Measurements from ENCODE around the gene DSG2.
A peak's percentile ranks its signal among the peaks of the same experiment; 100 is the strongest.

The DSG2 gene

DNA sequence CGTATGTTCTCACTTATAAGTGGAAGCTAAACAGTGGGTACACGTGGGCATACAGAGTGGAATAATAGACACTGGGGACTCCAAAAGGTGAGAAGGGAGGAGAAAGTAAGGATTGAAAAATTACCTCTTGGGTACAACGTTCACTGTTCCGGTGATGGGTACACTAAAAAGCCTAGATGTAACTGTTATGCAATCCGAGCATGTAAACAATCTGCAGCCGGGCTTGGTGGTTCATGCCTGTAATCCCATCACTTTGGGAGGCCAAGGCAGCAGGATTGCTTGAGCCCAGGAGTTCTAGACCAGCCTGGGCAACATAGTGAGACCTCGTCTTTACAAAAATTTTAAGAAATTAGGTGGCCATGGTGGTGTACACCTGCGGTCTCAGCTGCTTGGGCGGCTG is 60.6 kb downstream of the DSG2 start:
- no peak for DNase-seq

DNA sequence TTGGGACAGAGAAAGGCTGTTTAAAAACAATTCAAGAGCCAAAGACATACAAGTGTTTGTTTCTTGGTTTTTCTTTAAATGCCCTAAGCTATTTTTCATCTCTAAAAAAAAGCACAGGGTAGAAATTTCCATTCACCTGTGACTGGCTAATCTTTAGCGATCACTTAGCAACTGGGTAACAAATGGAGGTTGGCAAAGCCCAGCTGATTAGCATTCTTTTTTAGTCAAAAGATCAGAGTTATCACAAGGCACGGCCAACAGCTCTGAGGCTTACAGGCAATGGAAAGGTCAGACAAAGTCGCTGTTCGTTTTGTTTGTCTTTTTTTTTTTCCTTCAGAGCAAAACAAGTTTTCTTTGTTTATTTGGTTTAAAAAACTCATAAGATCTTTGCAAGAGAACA is 64.7 kb downstream of the DSG2 start:
- no peak for DNase-seq

DNA sequence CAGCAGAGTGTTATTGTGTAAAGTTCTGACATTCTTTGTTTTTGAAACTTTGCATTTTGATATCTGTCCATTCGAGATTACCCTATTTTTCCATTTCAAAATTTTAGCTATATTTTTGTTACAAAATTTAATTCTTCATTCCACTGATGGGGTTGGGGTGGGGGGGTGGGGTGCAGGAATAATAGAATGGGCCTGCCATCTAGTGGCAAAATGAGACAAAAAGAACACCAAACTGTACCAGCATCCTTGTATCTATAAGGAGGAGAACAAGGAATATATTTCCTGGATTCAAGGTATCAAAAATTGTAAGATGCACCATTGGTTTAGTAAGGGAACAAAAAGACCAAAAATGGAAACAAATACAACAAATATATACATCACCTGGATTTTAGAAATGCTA is 65.8 kb downstream of the DSG2 start:
- DNase-seq, result no peak

DNA sequence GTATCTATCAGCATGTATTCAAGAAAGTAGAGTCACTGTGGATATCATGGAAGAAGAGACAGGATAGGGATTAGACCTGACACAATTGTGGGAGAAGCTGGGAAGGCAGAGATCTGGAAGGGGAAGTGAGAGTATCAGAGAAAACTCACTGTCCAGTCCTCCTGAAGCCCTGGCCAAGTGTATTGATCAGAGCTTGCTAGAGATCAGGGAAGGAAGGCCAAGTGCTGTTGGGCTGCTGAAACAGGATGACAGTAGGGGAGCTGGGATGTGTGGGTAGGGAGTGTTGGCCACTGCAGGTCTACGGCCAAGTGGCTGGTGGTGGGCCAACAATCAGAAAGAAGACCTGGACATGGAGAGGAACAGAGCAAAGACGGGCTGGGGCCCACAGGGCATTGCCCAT is 67.4 kb downstream of the DSG2 start:
- DNase-seq, result no peak

DNA sequence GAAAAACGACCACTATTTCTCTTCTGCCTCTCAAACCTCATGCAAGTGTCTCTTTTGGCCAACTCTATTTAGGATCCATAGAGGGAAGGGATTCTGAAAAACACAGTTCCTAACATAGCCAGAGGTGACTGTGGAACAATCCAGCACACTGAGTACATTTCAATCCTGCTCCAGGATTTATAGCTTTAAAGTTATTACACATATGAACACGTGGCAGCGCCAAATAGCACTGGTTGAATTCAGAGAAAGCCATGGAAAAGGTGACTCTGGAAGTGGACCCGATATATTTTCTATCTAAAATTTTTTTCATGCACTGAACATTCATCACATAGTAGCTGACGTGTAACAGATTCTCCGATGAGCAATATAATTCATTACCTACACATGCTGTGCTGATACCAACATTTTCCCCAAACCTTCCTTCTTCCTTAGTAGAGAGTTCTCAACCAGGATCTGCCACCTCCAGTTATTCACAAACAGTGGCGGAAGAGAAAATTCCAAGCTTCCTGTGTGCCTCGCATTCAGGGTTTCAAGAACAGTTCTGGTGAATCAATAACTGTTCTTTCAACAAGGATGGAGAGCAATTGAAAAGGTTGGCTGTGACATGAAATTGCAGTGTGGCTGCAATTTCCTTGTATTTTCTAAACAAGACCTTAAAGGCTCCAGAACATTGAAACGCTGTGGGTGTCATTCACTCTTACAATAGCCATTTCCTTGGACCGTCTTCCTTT is 68.0 kb downstream of the DSG2 start:
- DNase-seq, result no peak

DNA sequence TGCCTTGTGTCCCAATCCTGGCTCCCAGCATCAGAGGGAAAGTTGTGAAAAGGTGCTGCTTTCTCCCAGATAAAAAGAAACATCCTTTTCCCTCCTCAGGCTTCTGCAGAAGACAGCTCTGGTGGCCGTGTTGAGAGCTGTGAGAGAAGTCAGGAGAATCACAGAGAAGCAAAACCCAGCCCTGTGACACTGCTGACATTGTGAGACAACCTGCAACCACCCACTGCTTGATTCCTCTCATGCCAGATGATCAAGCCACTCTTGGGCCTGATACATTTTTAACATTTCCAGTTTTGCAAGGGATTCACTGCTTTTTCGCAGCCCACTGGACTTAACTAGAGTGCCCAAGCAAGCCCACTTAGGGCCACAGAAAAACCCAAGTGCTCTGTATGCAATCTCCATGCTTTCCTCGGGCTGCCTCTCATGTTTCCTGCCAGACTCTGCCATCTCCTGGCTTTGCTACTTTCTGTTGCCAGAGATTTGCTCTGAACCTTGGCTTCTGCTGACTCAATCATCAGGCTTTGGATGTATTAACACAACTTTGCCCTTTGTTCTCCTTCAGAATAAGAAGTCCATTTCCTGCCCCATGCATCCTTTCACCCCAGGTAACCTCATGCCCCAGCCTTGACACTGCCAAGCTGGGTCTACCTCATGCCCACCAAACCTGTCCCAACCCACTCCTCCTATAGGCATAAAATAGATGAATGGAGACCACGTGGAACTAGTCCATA is 68.8 kb downstream of the DSG2 start:
- no peak for DNase-seq

DNA sequence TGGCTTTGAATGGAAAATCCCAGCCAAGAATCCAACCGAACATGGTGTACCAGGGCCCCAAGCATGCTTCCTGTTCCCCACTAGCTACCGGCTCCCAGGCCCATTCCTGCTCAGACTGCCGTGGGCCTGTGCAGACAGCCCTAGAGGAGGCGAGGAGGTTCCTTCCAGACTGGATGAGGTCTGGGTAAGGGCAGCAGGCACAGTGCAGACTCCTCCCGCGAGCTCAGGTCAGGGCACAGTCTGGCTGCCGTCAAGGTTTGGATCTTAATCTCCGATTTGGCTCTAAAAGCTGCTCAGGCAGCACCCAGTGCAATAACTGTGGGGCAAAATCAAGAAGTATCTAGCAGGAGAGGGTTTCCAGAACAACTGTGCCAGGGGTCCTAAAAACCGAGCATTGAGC is 74.4 kb downstream of the DSG2 start:
- no peak for DNase-seq

DNA sequence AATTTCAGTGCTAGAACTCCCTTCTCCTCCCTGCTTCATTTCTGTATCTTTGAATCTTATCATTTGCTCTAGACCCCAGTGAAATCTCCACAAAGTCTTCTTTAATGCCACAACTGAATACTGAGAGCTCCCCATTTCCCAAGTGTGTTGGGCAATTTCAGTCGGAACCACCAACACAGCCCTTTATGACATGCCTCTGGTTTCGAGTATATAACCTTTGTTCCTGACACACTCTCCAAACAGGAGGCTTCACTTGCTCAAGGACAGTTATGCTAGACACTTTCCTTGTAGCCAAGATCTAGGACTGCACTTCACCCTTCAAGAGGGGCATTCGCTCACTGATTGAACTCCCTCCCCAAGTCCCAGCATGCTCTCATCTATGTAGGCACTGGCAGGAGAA is 75.1 kb downstream of the DSG2 start:
- DNase-seq, result no peak

DNA sequence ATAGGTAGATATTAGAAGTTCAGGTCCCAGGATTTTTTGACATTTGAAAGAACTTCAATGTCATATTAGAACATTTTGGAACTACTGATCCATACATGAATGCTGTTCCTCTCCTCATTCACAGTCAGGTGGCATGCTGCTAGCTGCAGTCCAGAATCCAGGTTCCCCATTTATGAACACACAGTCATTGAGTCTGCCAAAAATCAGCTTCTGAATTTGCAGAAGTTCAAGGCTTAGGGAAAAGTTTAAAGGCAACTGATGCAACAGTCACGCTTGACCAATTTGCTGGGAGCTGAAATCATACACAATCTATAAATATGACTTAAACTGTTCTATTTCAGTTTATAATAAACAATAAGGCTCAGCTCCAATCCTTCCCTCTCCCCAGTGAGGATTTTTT is 76.4 kb downstream of the DSG2 start:
- no peak for DNase-seq

DNA sequence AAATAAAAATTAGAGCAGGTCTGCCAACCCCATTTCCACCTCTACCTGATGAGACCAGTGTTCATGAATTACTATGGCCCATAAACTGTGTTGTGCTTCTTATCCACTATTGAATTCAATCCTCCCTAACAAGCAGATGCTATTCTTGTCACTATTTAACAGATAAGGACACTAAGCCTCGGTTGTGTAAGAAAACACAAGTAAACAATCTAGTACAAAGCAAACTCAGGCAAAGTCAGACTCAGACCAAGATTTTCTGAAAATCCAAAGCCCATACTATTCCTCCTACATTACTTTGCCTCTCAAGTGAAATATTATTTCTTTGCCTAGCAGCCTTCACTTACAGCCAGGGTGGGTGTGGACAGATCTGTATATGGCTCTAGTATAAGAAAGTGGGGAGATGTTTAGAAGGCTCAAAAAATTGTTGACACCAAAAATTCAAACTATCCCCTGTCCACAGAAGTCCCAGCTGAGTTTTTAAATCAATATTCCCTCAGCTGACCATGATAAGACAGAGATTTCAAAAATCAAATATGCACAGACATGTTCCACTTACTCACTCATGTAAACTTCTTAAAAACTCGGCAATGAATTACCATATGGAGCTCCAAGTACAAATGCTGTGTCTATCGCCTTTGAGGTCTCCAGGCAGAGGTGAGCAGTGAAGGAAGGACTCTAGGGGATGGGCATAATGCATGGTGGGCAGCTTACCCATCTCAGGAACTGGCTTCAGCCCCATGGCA is 77.7 kb downstream of the DSG2 start:
- no peak for DNase-seq

DNA sequence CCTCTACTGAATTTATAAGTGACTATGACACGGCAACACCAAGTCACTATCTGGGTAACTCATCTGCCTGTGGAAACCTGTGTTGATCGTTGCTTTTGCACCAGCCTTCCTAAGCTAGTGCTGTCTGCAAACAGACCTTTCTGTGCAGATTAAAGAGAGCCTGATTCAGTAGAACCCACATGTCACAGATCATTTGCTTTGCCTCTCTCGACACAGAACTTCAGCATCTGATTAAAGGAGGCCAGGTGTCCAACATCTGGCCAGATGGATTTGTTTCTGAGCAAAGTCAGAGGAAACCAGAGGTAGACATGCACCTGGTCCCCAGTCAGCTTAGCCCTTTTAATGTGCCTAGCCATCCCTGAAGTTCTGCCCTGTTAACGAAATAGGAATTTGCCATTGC is 78.7 kb downstream of the DSG2 start:
- no peak for DNase-seq

DNA sequence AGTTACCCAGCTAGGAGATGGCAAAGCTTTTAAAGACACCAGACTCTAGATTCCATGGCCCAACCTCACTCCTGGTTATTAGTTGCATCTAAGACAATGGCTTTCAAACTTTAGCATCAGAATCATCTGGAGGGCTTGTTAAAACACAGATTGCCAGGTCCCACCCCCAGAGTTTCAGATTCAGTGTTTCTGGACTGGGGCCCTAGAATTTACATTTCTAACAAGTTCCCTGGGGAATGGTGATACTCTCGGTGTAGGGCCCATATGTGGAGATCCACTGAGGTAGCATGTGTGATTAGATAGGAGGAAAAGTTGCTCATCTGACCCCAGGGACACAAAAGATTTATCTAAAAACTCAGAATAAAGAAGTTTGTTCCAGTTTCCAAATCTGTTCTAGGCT is 79.2 kb downstream of the DSG2 start:
- DNase-seq, result no peak

DNA sequence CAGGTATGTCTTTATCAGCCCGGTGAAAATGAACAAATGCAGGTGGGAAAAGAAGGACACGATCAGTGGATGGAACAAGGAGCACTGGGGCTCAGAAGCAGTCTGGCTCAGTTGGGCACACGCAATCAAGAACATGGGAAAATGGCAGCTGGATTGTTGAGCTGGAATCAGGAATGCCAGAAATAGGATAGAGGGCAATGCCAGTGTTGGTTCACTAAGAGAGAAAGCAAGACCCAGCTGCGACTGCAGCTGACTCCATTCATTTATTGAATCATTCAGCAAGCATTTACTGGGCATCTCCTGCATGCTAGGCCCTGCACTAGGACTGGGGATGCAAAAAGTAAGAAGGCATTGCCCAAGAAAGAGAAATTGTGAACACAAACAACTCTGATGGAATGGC is 80.1 kb downstream of the DSG2 start:
- DNase-seq, result no peak

DNA sequence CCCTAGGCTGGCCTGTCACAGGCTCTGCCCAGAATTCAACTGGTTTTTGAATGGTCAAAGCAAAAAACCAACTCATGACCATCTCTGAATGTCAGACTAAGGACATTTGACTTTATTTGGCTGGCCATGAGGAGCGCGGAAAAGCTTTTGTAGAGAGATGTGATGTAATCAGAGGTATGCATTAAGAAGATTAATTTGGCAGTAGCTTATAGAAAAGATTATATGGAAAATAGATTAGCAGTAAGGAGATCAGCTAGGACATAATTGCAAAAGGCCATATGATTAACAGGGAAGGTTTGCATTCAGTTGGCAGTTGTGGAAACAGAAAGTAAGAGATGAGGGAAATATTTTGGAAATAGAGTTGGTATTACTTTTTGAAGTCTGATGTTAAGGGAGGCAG is 81.4 kb downstream of the DSG2 start:
- DNase-seq, result no peak

DNA sequence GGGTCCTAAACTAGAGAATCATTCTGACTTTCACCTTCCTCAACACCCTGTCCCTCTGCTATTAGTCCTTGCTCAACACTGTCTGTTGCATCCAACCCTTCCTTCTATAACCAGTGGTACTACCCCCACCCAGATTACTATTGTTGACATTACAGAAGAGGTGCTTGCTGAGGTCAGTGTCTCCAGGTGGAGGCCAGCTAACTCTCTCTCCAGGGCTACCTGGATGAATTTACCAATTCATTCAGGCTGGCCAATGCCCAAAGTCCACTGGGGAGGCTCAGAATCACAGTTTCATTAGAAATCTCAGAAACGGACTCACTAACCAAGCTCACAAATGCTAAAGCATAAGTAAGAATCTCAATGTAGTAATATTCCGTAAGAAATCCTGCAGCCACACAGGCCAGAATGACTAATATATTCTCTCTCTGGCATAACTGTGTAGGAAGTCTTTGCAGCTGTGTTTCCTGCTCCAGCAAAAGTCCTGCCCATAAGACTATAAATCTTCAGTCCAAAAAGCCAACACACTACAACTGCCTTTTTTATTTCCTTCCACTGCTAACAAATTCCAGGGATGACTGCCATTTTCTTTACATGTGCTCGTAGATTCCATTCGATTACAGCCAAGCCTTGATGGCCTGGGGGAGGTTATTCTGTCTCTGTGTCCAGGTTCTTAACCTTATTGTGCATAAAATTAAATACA is 83.7 kb downstream of the DSG2 start:
- peak; percentile 83 for DNase-seq

DNA sequence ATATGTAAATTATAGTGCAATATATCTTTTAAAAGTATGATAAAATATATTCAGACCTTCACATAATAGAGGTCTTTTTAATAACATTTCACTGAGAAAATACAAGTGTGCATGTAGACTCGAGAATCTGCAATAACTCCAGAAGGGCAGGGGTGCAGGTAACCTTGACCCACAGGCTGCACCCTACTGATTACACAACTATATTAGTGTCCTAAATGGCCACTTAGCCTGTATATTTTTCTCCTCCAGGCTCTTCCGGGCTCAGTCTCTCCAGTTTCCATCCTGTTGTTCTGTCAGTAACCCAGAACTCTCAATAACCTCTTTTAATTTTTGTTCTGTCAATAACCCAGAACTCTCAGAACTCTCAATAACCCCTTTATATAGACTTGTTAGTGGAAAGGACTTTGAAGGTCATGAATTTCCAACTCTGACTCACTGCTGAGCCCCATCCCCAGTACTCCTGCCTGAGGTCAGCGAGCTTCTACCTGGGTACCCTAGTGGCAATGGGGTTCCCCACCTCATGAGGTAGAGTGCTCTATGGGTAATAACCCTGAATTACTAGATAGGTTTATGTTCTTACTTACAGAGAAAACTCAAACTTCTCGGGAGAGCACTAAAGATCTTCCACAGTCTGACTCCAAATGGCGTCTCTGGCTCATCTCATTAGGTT is 85.3 kb downstream of the DSG2 start:
- DNase-seq, result no peak

DNA sequence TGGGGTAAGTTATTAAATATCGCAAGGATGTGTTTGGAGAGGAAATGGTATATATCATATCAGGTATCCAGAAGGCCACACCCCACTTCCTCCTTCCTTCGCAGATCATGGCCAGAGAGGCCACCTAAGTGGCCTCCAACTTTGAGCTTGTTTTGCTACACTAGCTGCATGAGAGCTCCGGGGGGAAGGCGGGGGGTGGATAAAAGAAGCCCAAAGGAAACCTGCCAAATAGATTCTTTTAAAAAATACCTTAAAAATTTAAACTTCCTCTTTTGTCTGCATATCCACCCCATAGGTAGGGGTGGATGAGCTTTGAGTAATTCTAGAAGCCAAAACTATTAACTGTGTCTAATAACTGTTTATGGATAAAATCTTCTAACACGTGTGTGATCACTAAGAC is 88.0 kb downstream of the DSG2 start:
- no peak for DNase-seq

DNA sequence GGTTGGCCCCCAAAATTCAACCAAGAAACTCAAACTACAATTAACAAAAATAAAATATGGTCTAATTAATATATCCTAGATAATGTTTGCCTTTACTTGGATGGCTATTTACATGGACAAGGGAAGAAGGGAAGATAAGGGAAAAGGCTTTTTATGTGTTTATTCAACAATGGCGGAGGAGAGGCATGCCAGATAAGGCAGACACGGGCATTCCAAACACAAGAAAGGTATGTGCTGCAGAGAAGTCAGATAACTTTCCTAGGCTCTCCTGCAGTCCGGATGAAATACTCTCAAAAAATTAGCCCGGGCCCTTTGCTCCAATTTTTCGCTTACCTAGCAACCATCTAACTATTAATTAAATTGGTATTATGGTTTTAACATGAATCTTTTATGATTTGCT is 88.6 kb downstream of the DSG2 start:
- no peak for DNase-seq

DNA sequence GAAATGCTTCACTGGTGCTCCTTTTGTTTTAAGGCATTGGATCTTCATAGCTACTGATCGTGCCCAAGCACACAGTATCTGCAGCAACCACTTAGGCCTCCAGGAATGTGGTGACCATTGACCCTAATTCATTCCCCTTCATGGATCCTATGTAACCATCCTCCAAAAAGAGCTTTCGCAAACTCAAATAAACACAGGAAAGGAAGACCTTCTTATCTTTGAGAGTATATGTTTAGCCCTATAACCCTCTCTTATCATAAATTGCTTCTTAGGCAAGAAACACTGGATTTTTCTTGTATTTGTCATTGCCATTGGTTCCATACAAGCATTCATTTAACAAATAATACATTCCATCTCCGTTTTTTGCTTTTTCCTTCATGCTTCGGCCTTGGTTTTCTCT is 89.6 kb downstream of the DSG2 start:
- DNase-seq, result no peak

DNA sequence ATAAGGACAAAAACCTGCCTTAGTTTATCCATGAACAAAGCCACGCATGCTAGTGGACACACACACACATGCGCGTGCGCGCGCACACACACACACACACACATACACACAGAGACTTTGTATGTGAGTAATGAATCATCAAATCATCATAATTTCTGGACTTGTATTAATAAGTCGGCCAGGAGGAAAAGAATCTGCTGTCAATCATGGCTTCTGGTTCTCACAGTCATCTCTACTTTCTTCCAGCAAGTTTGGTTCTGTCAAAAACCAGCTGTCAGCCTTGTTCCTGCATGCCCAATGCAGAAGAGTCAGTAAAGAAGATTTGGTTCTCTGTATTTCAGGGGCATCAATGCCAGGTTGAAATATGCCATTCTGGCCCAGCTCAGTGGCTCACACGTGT is 92.6 kb downstream of the DSG2 start:
- DNase-seq, result no peak

DNA sequence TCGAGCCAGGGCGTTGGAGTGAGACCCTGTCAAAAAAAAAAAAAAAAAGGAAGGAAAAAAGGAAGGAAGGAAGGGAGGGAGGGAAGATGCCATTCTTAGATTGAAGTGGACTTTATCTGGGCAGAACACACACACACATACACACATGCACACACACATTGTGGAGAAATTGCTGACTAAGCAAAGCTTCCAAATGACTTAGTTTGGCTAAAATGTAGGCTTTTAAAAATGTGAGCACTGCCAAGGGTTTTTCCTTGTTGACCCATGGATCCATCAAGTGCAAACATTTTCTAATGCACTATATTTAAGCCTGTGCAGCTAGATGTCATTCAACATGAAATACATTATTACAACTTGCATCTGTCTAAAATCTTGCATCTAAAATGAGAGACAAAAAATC is 93.1 kb downstream of the DSG2 start:
- no peak for DNase-seq

DNA sequence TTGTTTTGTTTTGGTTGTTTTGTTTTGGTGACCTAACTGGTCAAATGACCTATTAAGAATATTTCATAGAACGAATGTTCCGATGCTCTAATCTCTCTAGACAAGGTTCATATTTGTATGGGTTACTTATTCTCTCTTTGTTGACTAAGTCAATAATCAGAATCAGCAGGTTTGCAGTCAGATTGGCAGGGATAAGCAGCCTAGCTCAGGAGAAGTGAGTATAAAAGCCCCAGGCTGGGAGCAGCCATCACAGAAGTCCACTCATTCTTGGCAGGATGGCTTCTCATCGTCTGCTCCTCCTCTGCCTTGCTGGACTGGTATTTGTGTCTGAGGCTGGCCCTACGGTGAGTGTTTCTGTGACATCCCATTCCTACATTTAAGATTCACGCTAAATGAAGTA is 93.7 kb downstream of the DSG2 start, which contains the start of gene TTR:
Gene TTR (plus strand): TSS at position 250 of the 400 bp plus-strand sequence. CDS start 26 bp downstream, at position 276.
- DNase-seq, result no peak
